ENCODE results near the gene HLCS. TPM values are rescaled to one million over a fixed set of nuclear protein-coding genes. Genes with fewer than 3 reads are reported as not detected.

Gene HLCS
- total and polyA plus RNA-seq, 10 of the 15 experiments (the other 5 are each of a cell fraction or from before 2014, with no cell fraction given), result 1.5 to 12.7 (median 9.6) TPM

DNA sequence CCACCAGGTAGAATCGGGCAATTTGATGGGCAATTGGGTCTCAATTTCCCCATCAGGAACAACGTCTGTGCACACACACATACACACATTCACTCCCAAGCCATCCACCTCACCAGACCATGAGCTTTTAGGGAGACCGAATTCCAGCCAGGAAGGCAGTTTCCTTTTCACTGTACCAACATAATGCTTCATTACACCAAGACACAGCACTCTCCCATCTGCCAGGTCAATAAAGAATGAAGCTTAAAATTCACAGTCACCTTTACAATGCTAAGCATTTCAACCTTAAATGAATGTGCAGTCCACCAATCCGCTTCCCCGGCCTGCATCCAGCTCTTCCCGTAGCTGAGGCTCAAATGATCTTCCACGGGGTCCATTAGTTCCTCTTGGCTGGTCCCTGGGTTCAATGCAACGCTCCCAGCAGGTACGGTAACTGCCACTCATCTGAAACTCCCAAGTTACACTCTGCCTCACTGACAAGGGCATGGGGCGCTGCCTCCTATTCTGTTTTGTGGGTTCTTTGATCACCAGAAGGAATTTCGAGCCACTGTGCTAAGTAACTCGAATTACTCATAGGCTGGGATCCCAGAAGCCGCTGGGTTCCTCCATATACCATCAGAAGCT, 162.5 kb downstream of the HLCS start (continued):
- TF ChIP-seq LARP7 (IDR thresholded peaks at IDR 0.05), result no peak
- TF ChIP-seq, protein P1, sequence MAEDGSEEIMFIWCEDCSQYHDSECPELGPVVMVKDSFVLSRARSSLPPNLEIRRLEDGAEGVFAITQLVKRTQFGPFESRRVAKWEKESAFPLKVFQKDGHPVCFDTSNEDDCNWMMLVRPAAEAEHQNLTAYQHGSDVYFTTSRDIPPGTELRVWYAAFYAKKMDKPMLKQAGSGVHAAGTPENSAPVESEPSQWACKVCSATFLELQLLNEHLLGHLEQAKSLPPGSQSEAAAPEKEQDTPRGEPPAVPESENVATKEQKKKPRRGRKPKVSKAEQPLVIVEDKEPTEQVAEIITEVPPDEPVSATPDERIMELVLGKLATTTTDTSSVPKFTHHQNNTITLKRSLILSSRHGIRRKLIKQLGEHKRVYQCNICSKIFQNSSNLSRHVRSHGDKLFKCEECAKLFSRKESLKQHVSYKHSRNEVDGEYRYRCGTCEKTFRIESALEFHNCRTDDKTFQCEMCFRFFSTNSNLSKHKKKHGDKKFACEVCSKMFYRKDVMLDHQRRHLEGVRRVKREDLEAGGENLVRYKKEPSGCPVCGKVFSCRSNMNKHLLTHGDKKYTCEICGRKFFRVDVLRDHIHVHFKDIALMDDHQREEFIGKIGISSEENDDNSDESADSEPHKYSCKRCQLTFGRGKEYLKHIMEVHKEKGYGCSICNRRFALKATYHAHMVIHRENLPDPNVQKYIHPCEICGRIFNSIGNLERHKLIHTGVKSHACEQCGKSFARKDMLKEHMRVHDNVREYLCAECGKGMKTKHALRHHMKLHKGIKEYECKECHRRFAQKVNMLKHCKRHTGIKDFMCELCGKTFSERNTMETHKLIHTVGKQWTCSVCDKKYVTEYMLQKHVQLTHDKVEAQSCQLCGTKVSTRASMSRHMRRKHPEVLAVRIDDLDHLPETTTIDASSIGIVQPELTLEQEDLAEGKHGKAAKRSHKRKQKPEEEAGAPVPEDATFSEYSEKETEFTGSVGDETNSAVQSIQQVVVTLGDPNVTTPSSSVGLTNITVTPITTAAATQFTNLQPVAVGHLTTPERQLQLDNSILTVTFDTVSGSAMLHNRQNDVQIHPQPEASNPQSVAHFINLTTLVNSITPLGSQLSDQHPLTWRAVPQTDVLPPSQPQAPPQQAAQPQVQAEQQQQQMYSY (CRISPR knock-in tag; IDR thresholded peaks at IDR 0.05), result no peak

DNA sequence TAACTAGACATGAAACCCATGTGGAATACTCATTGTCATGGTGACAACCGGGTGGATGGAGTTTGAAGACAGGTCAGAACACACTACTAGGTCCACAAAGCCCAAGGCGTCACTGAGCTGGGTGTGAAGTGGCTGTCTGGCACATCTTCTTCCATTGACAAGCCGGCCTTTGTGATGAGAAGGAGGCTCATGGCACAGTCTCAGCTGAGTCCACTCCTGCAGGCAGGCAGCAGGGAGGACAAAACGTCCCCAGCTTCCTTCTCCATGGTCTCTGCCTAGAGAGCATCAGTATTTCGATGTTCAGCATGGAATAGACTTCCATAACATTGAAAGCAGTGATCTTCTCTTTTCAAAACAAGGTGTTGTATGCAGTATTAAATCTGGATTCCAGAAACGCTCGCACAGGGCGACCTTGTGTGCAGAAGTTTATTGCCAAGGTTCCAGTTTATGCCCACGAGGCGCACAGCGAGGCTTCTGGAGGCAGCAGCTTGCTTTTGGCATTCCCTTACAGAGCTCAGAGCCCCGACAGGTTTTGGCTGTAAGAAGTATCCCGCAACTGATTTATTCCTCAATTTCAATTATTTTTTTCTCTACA, 163.3 kb downstream of the HLCS start:
- Histone ChIP-seq H3K4me2 (ENCODE audit: control insufficient read depth, insufficient read depth) (no peak overlapping the region), H3K9me3 (replicated peaks; ENCODE audit: control insufficient read depth, insufficient read depth, low read length) (no peaks in the 10 kb centered on the region), H3K27me3 (replicated peaks in 1 of 2; ENCODE audit: control insufficient read depth in 2 of 2, insufficient read depth in 2 of 2, low read length in 1 of 2) (no peaks in the 10 kb centered on the region), H3K27ac (ENCODE audit: control insufficient read depth, insufficient read depth) (no peak overlapping the region), H4K20me1 (ENCODE audit: control insufficient read depth, insufficient read depth) (no peaks in the 10 kb centered on the region), H3K9ac (ENCODE audit: control insufficient read depth, insufficient read depth, low read length) (no peak overlapping the region), H3K4me3 (no peak overlapping the region), H3K36me3 (ENCODE audit: control insufficient read depth in 2 of 2, insufficient read depth in 2 of 2, low read length in 1 of 2) (no peaks in the 10 kb centered on the region), H3K79me2 (ENCODE audit: control insufficient read depth, insufficient read depth, low read length) (no peaks in the 10 kb centered on the region), H2AFZ (ENCODE audit: control insufficient read depth, low read depth, low read length) (no peak overlapping the region), H3K4me1 (ENCODE audit: control insufficient read depth, insufficient read depth, low read length) (no peaks in the 10 kb centered on the region)
- FAIRE-seq (no peak), DNase-seq (ENCODE audit: low read depth, low spot score) (no peak), ATAC-seq (no peak)
- ChIA-PET CTCF (interaction anchor here (0.6 kb wide), 1 partner anchor 874 kb away, joined by 3 read pairs; no protein-coding TSS in a partner anchor), RAD21 (ENCODE audit: unreplicated experiment) (no interaction called here), POLR2A (no interaction called here), SMC1A (ENCODE audit: uncharacterized antibody, unreplicated experiment) (no interaction called here)
- WGBS (ENCODE audit: insufficient coverage, insufficient replicate concordance, low lambda C conversion rate, missing lambda C conversion rate), result 68% methylated on average over 13 of the region's 13 CpGs
- intact Hi-C loops (cut with micrococcal nuclease; ENCODE audit: unreplicated experiment), result no loop called here
- BruUV-seq (replicated peaks), result no TSS peak
- in situ Hi-C loops (cut with MboI), result no loop called here
- TF ChIP-seq SMARCA5 (IDR thresholded peaks at IDR 0.05), result no peak
- TF ChIP-seq, protein P2, sequence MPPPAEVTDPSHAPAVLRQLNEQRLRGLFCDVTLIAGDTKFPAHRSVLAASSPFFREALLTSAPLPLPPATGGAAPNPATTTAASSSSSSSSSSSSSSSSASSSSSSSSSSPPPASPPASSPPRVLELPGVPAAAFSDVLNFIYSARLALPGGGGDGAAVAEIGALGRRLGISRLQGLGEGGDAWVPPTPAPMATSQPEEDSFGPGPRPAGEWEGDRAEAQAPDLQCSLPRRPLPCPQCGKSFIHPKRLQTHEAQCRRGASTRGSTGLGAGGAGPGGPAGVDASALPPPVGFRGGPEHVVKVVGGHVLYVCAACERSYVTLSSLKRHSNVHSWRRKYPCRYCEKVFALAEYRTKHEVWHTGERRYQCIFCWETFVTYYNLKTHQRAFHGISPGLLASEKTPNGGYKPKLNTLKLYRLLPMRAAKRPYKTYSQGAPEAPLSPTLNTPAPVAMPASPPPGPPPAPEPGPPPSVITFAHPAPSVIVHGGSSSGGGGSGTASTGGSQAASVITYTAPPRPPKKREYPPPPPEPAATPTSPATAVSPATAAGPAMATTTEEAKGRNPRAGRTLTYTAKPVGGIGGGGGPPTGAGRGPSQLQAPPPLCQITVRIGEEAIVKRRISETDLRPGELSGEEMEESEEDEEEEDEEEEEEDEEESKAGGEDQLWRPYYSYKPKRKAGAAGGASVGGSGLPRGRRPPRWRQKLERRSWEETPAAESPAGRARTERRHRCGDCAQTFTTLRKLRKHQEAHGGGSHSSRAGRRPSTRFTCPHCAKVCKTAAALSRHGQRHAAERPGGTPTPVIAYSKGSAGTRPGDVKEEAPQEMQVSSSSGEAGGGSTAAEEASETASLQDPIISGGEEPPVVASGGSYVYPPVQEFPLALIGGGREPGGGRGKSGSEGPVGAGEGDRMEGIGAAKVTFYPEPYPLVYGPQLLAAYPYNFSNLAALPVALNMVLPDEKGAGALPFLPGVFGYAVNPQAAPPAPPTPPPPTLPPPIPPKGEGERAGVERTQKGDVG (CRISPR knock-in tag; IDR thresholded peaks at IDR 0.05), result no peak
- no peak for TF ChIP-seq RFX5 (IDR thresholded peaks at IDR 0.05; ENCODE audit: low read depth, low read length)
- TF ChIP-seq ESRRA (IDR thresholded peaks at IDR 0.05; ENCODE audit: low read length), result no peak
- TF ChIP-seq NFYA (IDR thresholded peaks at IDR 0.05; ENCODE audit: borderline replicate concordance, low read depth, low read length), result no peak
- no peak for TF ChIP-seq IRF4 (IDR thresholded peaks at IDR 0.05; ENCODE audit: low read depth, low read length)
- no peak for TF ChIP-seq ZNF207 (IDR thresholded peaks at IDR 0.05; ENCODE audit: borderline replicate concordance)
- TF ChIP-seq FOXM1 (IDR thresholded peaks at IDR 0.05; ENCODE audit: low read depth, low read length), result no peak
- TF ChIP-seq KLF5 (IDR thresholded peaks at IDR 0.05; ENCODE audit: partially characterized antibody), result no peak
- TF ChIP-seq TCF12 (IDR thresholded peaks at IDR 0.05; ENCODE audit: low read depth, low read length), result no peak
- TF ChIP-seq, protein P3, sequence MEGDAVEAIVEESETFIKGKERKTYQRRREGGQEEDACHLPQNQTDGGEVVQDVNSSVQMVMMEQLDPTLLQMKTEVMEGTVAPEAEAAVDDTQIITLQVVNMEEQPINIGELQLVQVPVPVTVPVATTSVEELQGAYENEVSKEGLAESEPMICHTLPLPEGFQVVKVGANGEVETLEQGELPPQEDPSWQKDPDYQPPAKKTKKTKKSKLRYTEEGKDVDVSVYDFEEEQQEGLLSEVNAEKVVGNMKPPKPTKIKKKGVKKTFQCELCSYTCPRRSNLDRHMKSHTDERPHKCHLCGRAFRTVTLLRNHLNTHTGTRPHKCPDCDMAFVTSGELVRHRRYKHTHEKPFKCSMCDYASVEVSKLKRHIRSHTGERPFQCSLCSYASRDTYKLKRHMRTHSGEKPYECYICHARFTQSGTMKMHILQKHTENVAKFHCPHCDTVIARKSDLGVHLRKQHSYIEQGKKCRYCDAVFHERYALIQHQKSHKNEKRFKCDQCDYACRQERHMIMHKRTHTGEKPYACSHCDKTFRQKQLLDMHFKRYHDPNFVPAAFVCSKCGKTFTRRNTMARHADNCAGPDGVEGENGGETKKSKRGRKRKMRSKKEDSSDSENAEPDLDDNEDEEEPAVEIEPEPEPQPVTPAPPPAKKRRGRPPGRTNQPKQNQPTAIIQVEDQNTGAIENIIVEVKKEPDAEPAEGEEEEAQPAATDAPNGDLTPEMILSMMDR (IDR thresholded peaks at IDR 0.05 in 2 of 3, conservative IDR thresholded peaks at IDR 0.05 in 1 of 3; ENCODE audit: control insufficient read depth in 2 of 3, extremely low read depth in 1 of 3, insufficient read depth in 1 of 3, low read depth in 3 of 3, low read length in 3 of 3), result no peak
- TF ChIP-seq HDGF (IDR thresholded peaks at IDR 0.05), result no peak
- no peak for TF ChIP-seq SREBF1 (IDR thresholded peaks at IDR 0.05; ENCODE audit: low read length)

Measured in GM12878 (cell line).